Activated effector memory CD4-positive, alpha-beta T cell treated with anti-CD3 and anti-CD28 coated beads, Interleukin-2, amount 50 U/mL, for 16 hours (primary cell): ENCODE results near the gene KRTAP11-1.

Experiments used
- DNase-seq: peaks from one replicate; pipeline ENCODE4 v3.0.0-alpha.2; 2020

KRTAP11-1 gene, protein sequence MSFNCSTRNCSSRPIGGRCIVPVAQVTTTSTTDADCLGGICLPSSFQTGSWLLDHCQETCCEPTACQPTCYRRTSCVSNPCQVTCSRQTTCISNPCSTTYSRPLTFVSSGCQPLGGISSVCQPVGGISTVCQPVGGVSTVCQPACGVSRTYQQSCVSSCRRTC

DNA sequence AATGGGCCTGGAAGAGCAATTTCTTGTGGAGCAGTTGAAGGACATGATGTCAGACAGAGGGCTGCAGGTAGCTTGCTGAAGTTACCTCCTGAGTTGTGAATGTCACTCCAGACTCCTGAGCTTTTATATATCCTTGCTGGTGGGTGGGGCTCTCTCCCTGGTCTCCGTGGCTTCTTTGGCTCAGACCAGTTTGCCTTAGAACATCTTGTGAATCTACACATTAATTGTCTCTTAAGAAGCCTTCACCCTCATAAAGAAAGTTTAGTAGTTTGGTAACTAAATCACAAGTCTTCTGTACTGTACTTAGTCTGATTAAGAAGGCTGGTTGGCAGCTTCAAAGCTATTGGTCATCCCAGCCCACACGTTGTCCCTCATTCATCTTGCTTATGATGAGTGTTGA is at the start of gene KRTAP11-1:
Gene KRTAP11-1, minus strand, starts transcription at position 101 of the 400 bp plus-strand sequence. Its CDS starts 56 bp downstream, at position 45.
- DNase-seq, result no peak

- DNase-seq, result no peak
Observed at GRCh38 chr21:30924146-30924700, 42.8 kb upstream of the KRTAP11-1 start.

- DNase-seq, result no peak
Observed at GRCh38 chr21:30921129-30921528, 39.7 kb upstream of the KRTAP11-1 start.

DNA sequence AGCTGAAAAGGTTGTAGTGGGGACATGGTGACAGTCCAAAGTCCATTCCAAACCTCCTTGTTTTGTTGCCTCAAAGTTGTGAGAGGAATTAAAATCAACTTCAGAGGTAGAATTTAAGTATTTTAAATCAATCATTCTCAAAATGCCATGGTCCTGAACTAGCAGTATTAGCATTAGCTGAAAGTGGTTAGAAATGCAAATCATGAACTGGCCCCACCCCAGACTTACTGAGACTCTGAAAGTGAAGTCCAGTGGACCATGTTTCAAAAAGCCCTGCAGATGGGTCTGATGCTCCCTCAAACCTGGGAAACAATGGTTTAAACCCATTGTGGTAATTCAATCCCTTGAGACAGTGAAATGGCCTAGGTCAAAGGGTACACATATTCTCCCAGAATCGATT is 36.2 kb upstream of the KRTAP11-1 start:
- no peak for DNase-seq

GRCh38 chr21:30900881-30901280 is 19.5 kb upstream of the KRTAP11-1 start:
- DNase-seq, result no peak

DNA sequence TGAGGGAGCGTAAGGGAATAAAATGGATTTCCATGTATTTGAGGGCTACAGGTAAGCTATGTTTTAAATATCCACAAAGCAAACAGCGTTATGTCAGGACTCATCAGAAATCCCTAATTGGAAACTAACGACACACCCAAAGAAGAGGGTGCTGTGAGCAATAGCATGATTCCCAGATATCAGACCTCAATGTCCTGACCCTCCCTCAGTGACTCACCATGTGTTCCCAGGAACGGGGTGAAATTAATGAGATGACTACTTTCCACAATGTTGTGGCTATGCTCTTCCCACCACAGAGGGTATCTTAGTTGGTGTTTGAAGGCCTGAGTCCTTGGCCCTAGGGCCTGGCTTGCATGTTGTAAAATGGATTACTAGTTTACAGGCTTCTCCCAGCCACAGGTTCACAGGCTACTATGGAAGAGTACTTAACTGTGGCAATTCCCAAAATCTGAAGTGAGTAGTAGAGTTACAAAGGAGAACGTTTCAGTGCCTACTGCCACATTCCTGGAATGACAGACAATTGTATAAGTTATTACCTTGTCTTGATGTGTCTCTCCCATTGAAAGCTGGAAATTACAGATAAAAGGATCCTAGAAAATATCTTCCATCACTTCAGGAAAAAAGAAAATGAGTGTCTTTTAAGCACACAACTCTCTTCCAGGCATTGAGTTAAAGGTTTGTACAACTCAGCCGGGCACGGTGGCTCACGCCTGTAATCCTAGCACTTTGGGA is 1.7 kb upstream of the KRTAP11-1 start:
- no peak for DNase-seq

DNA sequence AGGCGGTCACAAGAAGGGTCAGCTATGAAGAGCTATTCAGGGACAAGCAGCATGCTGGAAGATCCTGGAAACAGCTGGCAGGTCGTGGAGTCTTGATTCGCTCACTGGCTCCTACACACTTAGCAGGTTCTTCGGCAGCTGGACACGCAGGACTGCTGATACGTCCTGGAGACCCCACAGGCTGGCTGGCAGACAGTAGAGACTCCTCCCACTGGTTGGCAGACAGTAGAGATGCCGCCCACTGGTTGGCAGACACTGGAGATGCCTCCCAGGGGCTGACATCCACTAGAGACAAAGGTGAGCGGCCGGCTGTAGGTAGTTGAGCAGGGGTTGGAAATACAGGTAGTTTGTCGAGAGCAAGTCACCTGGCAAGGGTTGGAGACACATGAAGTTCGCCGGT is 466 bp downstream of the KRTAP11-1 start:
- no peak for DNase-seq

- DNase-seq, result no peak
Observed at GRCh38 chr21:30874526-30874925, 6.9 kb downstream of the KRTAP11-1 start.

GRCh38 chr21:30847627-30848500 is 33.5 kb downstream of the KRTAP11-1 start:
- no peak for DNase-seq

- no peak for DNase-seq
Observed at GRCh38 chr21:30842990-30843389, 38.4 kb downstream of the KRTAP11-1 start.

GRCh38 chr21:30839304-30839703 is 42.1 kb downstream of the KRTAP11-1 start:
- DNase-seq, result peak; percentile 72

GRCh38 chr21:30838536-30838935 is 42.8 kb downstream of the KRTAP11-1 start:
- DNase-seq, result no peak

GRCh38 chr21:30831194-30831765 is 50.1 kb downstream of the KRTAP11-1 start:
- DNase-seq, result peak; percentile 64
